GM12865 (cell line): ENCODE data around the gene NUDT22.
A peak's percentile ranks its signal among the peaks of the same experiment; 100 is the strongest.

Experiments used
- DNase-seq: peaks from one replicate; pipeline ENCODE4 v3.0.0; 2010; ENCODE audit warnings: low read depth
- H3K4me3 ChIP-seq: 2 replicates; pipeline ENCODE4 v1.5.1; 2011; ENCODE audit warnings: mild to moderate bottlenecking, low read depth, low read length, control low read depth
- CTCF ChIP-seq: IDR thresholded peaks from 2 replicates; pipeline ENCODE4 v1.5.1; 2011; ENCODE audit warnings: low read length, control low read depth, low read depth, inconsistent platforms; ENCODE audit not compliant: insufficient read depth; ENCODE audit errors: missing control alignments

The NUDT22 gene

GRCh38 chr11:64255135-64256128 is 29.4 kb downstream of the NUDT22 start:
- DNase-seq, result no peak
- H3K4me3 ChIP-seq, result no peak overlapping the region
- TF ChIP-seq CTCF, result no peak

- no peak overlapping the region for H3K4me3 ChIP-seq
- TF ChIP-seq CTCF, result no peak
- no peak for DNase-seq
Measured at GRCh38 chr11:64256300-64256699, 30.2 kb downstream of the NUDT22 start.

GRCh38 chr11:64258356-64258755 is 32.3 kb downstream of the NUDT22 start:
- no peak overlapping the region for H3K4me3 ChIP-seq
- TF ChIP-seq CTCF, result no peak
- DNase-seq, result no peak

- no peak for TF ChIP-seq CTCF
- no peak overlapping the region for H3K4me3 ChIP-seq
- DNase-seq, result no peak
Measured at GRCh38 chr11:64258946-64259532, 33.0 kb downstream of the NUDT22 start.

- peak; percentile 40 for DNase-seq
- no peak overlapping the region for H3K4me3 ChIP-seq
- no peak for TF ChIP-seq CTCF
Measured at GRCh38 chr11:64259533-64260067, 33.5 kb downstream of the NUDT22 start.

GRCh38 chr11:64260147-64260708 is 34.2 kb downstream of the NUDT22 start:
- no peak for DNase-seq
- TF ChIP-seq CTCF, result no peak
- H3K4me3 ChIP-seq, result no peak overlapping the region
